ENCODE data around the gene THNSL1. TPM values are rescaled to one million over a fixed set of nuclear protein-coding genes. Genes with fewer than 3 reads are reported as not detected.

THNSL1 gene
- total and polyA plus RNA-seq, 8 donors = under 0.01 to 5.0 (median 1.3) TPM

DNA sequence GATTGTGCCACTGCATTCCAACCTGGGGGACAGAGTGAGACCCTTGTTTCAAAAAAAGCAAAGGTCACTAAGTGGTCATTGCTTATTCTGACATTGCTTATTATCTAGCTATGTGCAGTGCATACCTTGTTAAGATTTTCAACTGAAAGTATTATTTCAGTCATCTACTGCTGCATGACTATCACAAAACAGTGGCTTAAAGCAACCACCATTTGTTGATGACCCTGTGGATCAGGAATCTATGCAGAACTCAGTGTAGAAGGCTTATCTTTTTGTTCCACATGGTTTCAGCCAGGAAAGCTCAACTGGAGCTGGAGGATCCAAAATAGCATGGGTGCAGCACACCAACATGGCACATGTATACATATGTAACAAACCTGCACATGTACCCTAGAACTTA is 23.1 kb downstream of the THNSL1 start:
- Histone ChIP-seq H3K27ac (no peak overlapping the region), H3K9me3 (no peaks in the 10 kb centered on the region), H3K27me3 (no peaks in the 10 kb centered on the region), H3K36me3 (no peaks in the 10 kb centered on the region), H3K4me3 (no peak overlapping the region), H3K4me1 (peaks cover 0 to 6% (median 0%) of the 10 kb centered on the region in 4 donors)
- no peak for TF ChIP-seq CTCF (IDR thresholded peaks at IDR 0.05)
- TF ChIP-seq EP300 (IDR thresholded peaks at IDR 0.05) = no peak
- DNase-seq = no peak
- intact Hi-C loops (cut with DNase I; ENCODE audit: low total_unique reads) = no loop called here

GRCh38 chr10:25046641-25047040 is 30.2 kb downstream of the THNSL1 start:
- DNase-seq = no peak
- no peaks in the 10 kb centered on the region for H3K4me1 ChIP-seq
- no peak for TF ChIP-seq EP300 (IDR thresholded peaks at IDR 0.05)
- TF ChIP-seq CTCF (IDR thresholded peaks at IDR 0.05) = no peak
- no peak for TF ChIP-seq POLR2A (IDR thresholded peaks at IDR 0.05)
- TF ChIP-seq POLR2AphosphoS5 (IDR thresholded peaks at IDR 0.05) = no peak
- no peaks in the 10 kb centered on the region for H3K27me3 ChIP-seq
- no peaks in the 10 kb centered on the region for H3K9me3 ChIP-seq
- no peaks in the 10 kb centered on the region for H3K36me3 ChIP-seq
- H3K4me3 ChIP-seq = no peak overlapping the region
- intact Hi-C loops (cut with DNase I; ENCODE audit: low total_unique reads) = no loop called here
- H3K27ac ChIP-seq = no peak overlapping the region
- WGBS, 5 donors = 74 to 87% (median 80%) methylated on average over 1 of the region's 1 CpG

- no peaks in the 10 kb centered on the region for H3K4me1 ChIP-seq
- intact Hi-C loops (cut with DNase I; ENCODE audit: low total_unique reads) = no loop called here
- no peaks in the 10 kb centered on the region for H3K9me3 ChIP-seq
- DNase-seq = no peak
- no peaks in the 10 kb centered on the region for H3K27me3 ChIP-seq
- 62 to 67% (median 63%) methylated on average over 2 of the region's 2 CpGs for WGBS, 5 donors
- TF ChIP-seq POLR2A (IDR thresholded peaks at IDR 0.05) (no peak), POLR2AphosphoS5 (IDR thresholded peaks at IDR 0.05) (no peak), EP300 (IDR thresholded peaks at IDR 0.05) (no peak), CTCF (IDR thresholded peaks at IDR 0.05) (no peak)
- H3K27ac ChIP-seq = no peak overlapping the region
- H3K36me3 ChIP-seq = no peaks in the 10 kb centered on the region
- H3K4me3 ChIP-seq = no peak overlapping the region
Observed at GRCh38 chr10:25047088-25047487, 30.7 kb downstream of the THNSL1 start.

- TF ChIP-seq POLR2A (IDR thresholded peaks at IDR 0.05) = no peak
- TF ChIP-seq CTCF (IDR thresholded peaks at IDR 0.05) = no peak
- TF ChIP-seq POLR2AphosphoS5 (IDR thresholded peaks at IDR 0.05) = no peak
- no peak for TF ChIP-seq EP300 (IDR thresholded peaks at IDR 0.05)
- H3K27me3 ChIP-seq = no peaks in the 10 kb centered on the region
- no peak overlapping the region for H3K4me3 ChIP-seq
- intact Hi-C loops (cut with DNase I; ENCODE audit: low total_unique reads) = no loop called here
- no peaks in the 10 kb centered on the region for H3K9me3 ChIP-seq
- no peaks in the 10 kb centered on the region for H3K36me3 ChIP-seq
- no peak overlapping the region for H3K27ac ChIP-seq
- no peak for DNase-seq
- H3K4me1 ChIP-seq = no peaks in the 10 kb centered on the region
- WGBS, 5 donors = 50 to 70% (median 62%) methylated on average over 4 of the region's 4 CpGs
Observed at GRCh38 chr10:25047591-25048301, 31.3 kb downstream of the THNSL1 start.
